GM19099 (cell line): ENCODE results near the gene OTUD7B.

ENCODE experiments used
- POLR2A ChIP-seq: IDR thresholded peaks from 3 replicates; pipeline ENCODE4 v1.6.1; 2011; ENCODE audit warnings: low read depth; ENCODE audit not compliant: insufficient read length; ENCODE audit errors: extremely low read depth

OTUD7B gene

GRCh38 chr1:150009604-150010392 lies 728 bp downstream of the OTUD7B start:
- TF ChIP-seq POLR2A: no peak

GRCh38 chr1:150008699-150009098 lies 1.8 kb downstream of the OTUD7B start:
- TF ChIP-seq POLR2A: no peak

- TF ChIP-seq POLR2A: no peak
These were observed 3.6 kb downstream of the OTUD7B start for GRCh38 chr1:150006881-150007421.

- no peak for TF ChIP-seq POLR2A
These were observed 4.9 kb downstream of the OTUD7B start for GRCh38 chr1:150005606-150006005.

GRCh38 chr1:150003801-150004200 lies 6.7 kb downstream of the OTUD7B start:
- no peak for TF ChIP-seq POLR2A

- TF ChIP-seq POLR2A: no peak
These were observed 8.3 kb downstream of the OTUD7B start for GRCh38 chr1:150002217-150002616.

GRCh38 chr1:150001415-150001814 lies 9.1 kb downstream of the OTUD7B start:
- no peak for TF ChIP-seq POLR2A

- no peak for TF ChIP-seq POLR2A
These were observed 12.8 kb downstream of the OTUD7B start for GRCh38 chr1:149997585-149998262.

- no peak for TF ChIP-seq POLR2A
These were observed 14.6 kb downstream of the OTUD7B start for GRCh38 chr1:149995927-149996326.

- TF ChIP-seq POLR2A: no peak
These were observed 16.8 kb downstream of the OTUD7B start for GRCh38 chr1:149993764-149994163.

GRCh38 chr1:149993181-149993580 lies 17.3 kb downstream of the OTUD7B start:
- TF ChIP-seq POLR2A: no peak

GRCh38 chr1:149987297-149987595 lies 23.3 kb downstream of the OTUD7B start:
- no peak for TF ChIP-seq POLR2A

GRCh38 chr1:149986486-149987296 lies 23.8 kb downstream of the OTUD7B start:
- TF ChIP-seq POLR2A: no peak

- TF ChIP-seq POLR2A: no peak
These were observed 30.5 kb downstream of the OTUD7B start for GRCh38 chr1:149979972-149980540.
